Measurements from ENCODE around the gene SNIP1. TPM values are rescaled to one million over a fixed set of nuclear protein-coding genes. Genes with fewer than 3 reads are reported as not detected.

The SNIP1 gene
- polyA plus RNA-seq, 2 of the 4 experiments (the other 2 are of a cell fraction), result 6.6 to 9.0 TPM

Small RNAs within 50 kb of the gene (small RNA-seq; reads per million reads assigned to genes)
- gene AL034379.1 (0 reads per million in 6 experiments), gene MIR5581 (0 to 3.6 (median 0) reads per million in 6 experiments)

Other genes starting within 250 kb of the SNIP1 start
- 23.1 and 23.5 TPM in 2 replicates for gene ZC3H12A, start 79.7 kb downstream of the SNIP1 start, polyA plus RNA-seq (2011; rRNA removed)
- gene ZC3H12A, start 79.7 kb downstream of the SNIP1 start, polyA plus RNA-seq (2017; fragmentation: RNase III; extraction: RNeasy Plus Mini Kit Qiagen cat#74134 plus additional on column Dnase treatment), result 11.6 to 16.3 TPM (median 14.7 TPM) in 3 replicates
- 45.4 and 47.2 TPM in 2 replicates for gene MEAF6, start 39.5 kb downstream of the SNIP1 start, polyA plus RNA-seq (2011; rRNA removed)
- gene MEAF6, start 39.5 kb downstream of the SNIP1 start, polyA plus RNA-seq (2017; fragmentation: RNase III; extraction: RNeasy Plus Mini Kit Qiagen cat#74134 plus additional on column Dnase treatment), result 38.5 to 42.5 TPM (median 39.4 TPM) in 3 replicates
- not detected in 2 replicates for gene DNALI1, start 2.6 kb upstream of the SNIP1 start, polyA plus RNA-seq (2011; rRNA removed)
- not detected in 3 replicates for gene DNALI1, start 2.6 kb upstream of the SNIP1 start, polyA plus RNA-seq (2017; fragmentation: RNase III; extraction: RNeasy Plus Mini Kit Qiagen cat#74134 plus additional on column Dnase treatment)
- 50.2 and 69.2 TPM in 2 replicates for gene GNL2, start 41.6 kb upstream of the SNIP1 start, polyA plus RNA-seq (2011; rRNA removed)
- 49.8 to 58.3 TPM (median 50.1 TPM) in 3 replicates for gene GNL2, start 41.6 kb upstream of the SNIP1 start, polyA plus RNA-seq (2017; fragmentation: RNase III; extraction: RNeasy Plus Mini Kit Qiagen cat#74134 plus additional on column Dnase treatment)
- 0.07 TPM in 1 of 2 replicates, not detected in the other for gene RSPO1, start 80.6 kb upstream of the SNIP1 start, polyA plus RNA-seq (2011; rRNA removed)
- 0.05 to 0.12 TPM in 2 of 3 replicates, not detected in the other for gene RSPO1, start 80.6 kb upstream of the SNIP1 start, polyA plus RNA-seq (2017; fragmentation: RNase III; extraction: RNeasy Plus Mini Kit Qiagen cat#74134 plus additional on column Dnase treatment)
- gene CDCA8, start 138.2 kb upstream of the SNIP1 start, polyA plus RNA-seq (2011; rRNA removed), result 24.2 and 26.8 TPM in 2 replicates
- gene CDCA8, start 138.2 kb upstream of the SNIP1 start, polyA plus RNA-seq (2017; fragmentation: RNase III; extraction: RNeasy Plus Mini Kit Qiagen cat#74134 plus additional on column Dnase treatment), result 31.4 to 37.1 TPM (median 32.1 TPM) in 3 replicates
- 0.35 and 0.65 TPM in 2 replicates for gene EPHA10, start 210.8 kb upstream of the SNIP1 start, polyA plus RNA-seq (2011; rRNA removed)
- 0.49 to 0.59 TPM (median 0.53 TPM) in 3 replicates for gene EPHA10, start 210.8 kb upstream of the SNIP1 start, polyA plus RNA-seq (2017; fragmentation: RNase III; extraction: RNeasy Plus Mini Kit Qiagen cat#74134 plus additional on column Dnase treatment)
- 8.9 and 12.6 TPM in 2 replicates for gene MANEAL, start 239.6 kb upstream of the SNIP1 start, polyA plus RNA-seq (2011; rRNA removed)
- 13.8 to 15.5 TPM (median 15.5 TPM) in 3 replicates for gene MANEAL, start 239.6 kb upstream of the SNIP1 start, polyA plus RNA-seq (2017; fragmentation: RNase III; extraction: RNeasy Plus Mini Kit Qiagen cat#74134 plus additional on column Dnase treatment)

Data from A549 (cell line).